GM21576 (cell line): ENCODE data around the gene SLC43A3.

ENCODE experiments used
- ATAC-seq: cut with Tn5 transposase; IDR thresholded peaks from one replicate; pipeline ENCODE4 v1.9.1; 2021; ENCODE audit warnings: mild to moderate bottlenecking, moderate library complexity; ENCODE audit not compliant: unreplicated experiment

SLC43A3 gene

GRCh38 chr11:57390535-57390934 lies 36.4 kb downstream of the SLC43A3 start, which contains the start of gene PRG2:
TSS of gene PRG2 (minus strand) at chr11:57390650. CDS start at chr11:57389944, 706 bp downstream.
- no peak for ATAC-seq

- ATAC-seq: no peak
Measured at GRCh38 chr11:57387289-57388030, 39.5 kb downstream of the SLC43A3 start.

- no peak for ATAC-seq
Measured at GRCh38 chr11:57386178-57386940, 40.6 kb downstream of the SLC43A3 start.

- ATAC-seq: no peak
Measured at GRCh38 chr11:57380975-57381374, 45.9 kb downstream of the SLC43A3 start, which contains the start of gene PRG3. TSS of gene PRG3 (minus strand) at chr11:57381150. CDS start at chr11:57380708, 442 bp downstream.

GRCh38 chr11:57379732-57380131 lies 47.2 kb downstream of the SLC43A3 start:
- ATAC-seq: no peak

- no peak for ATAC-seq
Measured at GRCh38 chr11:57378186-57378585, 48.7 kb downstream of the SLC43A3 start.

- no peak for ATAC-seq
Measured at GRCh38 chr11:57377107-57377506, 49.8 kb downstream of the SLC43A3 start.

- no peak for ATAC-seq
Measured at GRCh38 chr11:57376095-57377090, 50.5 kb downstream of the SLC43A3 start.

- ATAC-seq: no peak
Measured at GRCh38 chr11:57375490-57375889, 51.4 kb downstream of the SLC43A3 start.

GRCh38 chr11:57374966-57375365 lies 52.0 kb downstream of the SLC43A3 start:
- ATAC-seq: no peak

GRCh38 chr11:57373146-57373545 lies 53.8 kb downstream of the SLC43A3 start:
- ATAC-seq: no peak

GRCh38 chr11:57370941-57371340 lies 56.0 kb downstream of the SLC43A3 start:
- ATAC-seq: no peak

- ATAC-seq: no peak
Measured at GRCh38 chr11:57370251-57370650, 56.7 kb downstream of the SLC43A3 start.

- ATAC-seq: no peak
Measured at GRCh38 chr11:57368845-57369232, 58.1 kb downstream of the SLC43A3 start.

- no peak for ATAC-seq
Measured at GRCh38 chr11:57368106-57368844, 58.6 kb downstream of the SLC43A3 start.

- ATAC-seq: no peak
Measured at GRCh38 chr11:57364851-57365660, 61.9 kb downstream of the SLC43A3 start.

- ATAC-seq: no peak
Measured at GRCh38 chr11:57363131-57364080, 63.5 kb downstream of the SLC43A3 start.

GRCh38 chr11:57361926-57362325 lies 65.0 kb downstream of the SLC43A3 start:
- no peak for ATAC-seq
